OCI-LY7 (cell line): ENCODE data around the gene PDE8B. TPM values are rescaled to one million over a fixed set of nuclear protein-coding genes. Genes with fewer than 3 reads are reported as not detected.

Source experiments
- BruUV-seq: library from RNA; stranded (reverse); fragments of 400-500 nt; replicated peaks from 2 replicates; lab custom pipeline; 2021; lab: Mats Ljungman, UMichigan
- CTCF ChIA-PET: fragments of 300-600 bp; sonication (Branson Sonifier 250); formaldehyde crosslinking; loops from one replicate; lab custom pipeline; 2022; ENCODE audit warnings: antibody characterized with exemption; ENCODE audit not compliant: unreplicated experiment; lab: Charles Lee
- POLR2A ChIA-PET: fragments of 300-600 bp; sonication (Branson Sonifier 250); formaldehyde crosslinking; loops from one replicate; lab custom pipeline; 2022; ENCODE audit warnings: antibody characterized with exemption; lab: Charles Lee
- DNase-seq: peaks from one replicate; pipeline ENCODE4 v3.0.0-alpha.2; 2015; ENCODE audit warnings: low spot score
- H2AFZ ChIP-seq: fragments of 200-600 bp; sonication (generic), shearing (Covaris generic); 2 replicates; pipeline ENCODE4 v1.6.1; 2014; ENCODE audit warnings: mild to moderate bottlenecking, antibody characterized with exemption, low read length, moderate library complexity
- H3K27ac ChIP-seq: fragments of 200-600 bp; sonication (generic); 2 replicates; pipeline ENCODE4 v1.5.1; 2014; ENCODE audit warnings: mixed run types, low read depth, mild to moderate bottlenecking, moderate library complexity, low read length, inconsistent platforms; ENCODE audit not compliant: poor library complexity, severe bottlenecking
- H3K36me3 ChIP-seq: fragments of 200-600 bp; sonication (generic); 2 replicates; pipeline ENCODE4 v1.6.1; 2014; ENCODE audit warnings: mild to moderate bottlenecking, antibody characterized with exemption, low read length, moderate library complexity, mixed read lengths; ENCODE audit not compliant: insufficient read depth
- H3K4me1 ChIP-seq: fragments of 200-600 bp; sonication (generic); 2 replicates; pipeline ENCODE4 v1.5.1; 2014; ENCODE audit warnings: mild to moderate bottlenecking, low read length; ENCODE audit not compliant: insufficient read depth, poor library complexity, severe bottlenecking
- H3K4me2 ChIP-seq: fragments of 200-600 bp; sonication (generic); 2 replicates; pipeline ENCODE4 v1.6.1; 2014; ENCODE audit warnings: mild to moderate bottlenecking, low read length
- H3K4me3 ChIP-seq: fragments of 200-600 bp; sonication (generic); 2 replicates; pipeline ENCODE4 v1.5.1; 2014; ENCODE audit warnings: mild to moderate bottlenecking, low read depth, low read length; ENCODE audit not compliant: poor library complexity, severe bottlenecking
- H3K79me2 ChIP-seq: fragments of 200-600 bp; sonication (generic); 2 replicates; pipeline ENCODE4 v1.6.1; 2016; ENCODE audit warnings: low read depth, mild to moderate bottlenecking, low read length, moderate library complexity, mixed read lengths; ENCODE audit not compliant: insufficient read depth
- H3K9me2 ChIP-seq: fragments of 200-600 bp; sonication (generic); 2 replicates; pipeline ENCODE4 v1.6.1; 2016; ENCODE audit warnings: mild to moderate bottlenecking, low read length, mixed read lengths; ENCODE audit not compliant: insufficient read depth
- H3K9me3 ChIP-seq: fragments of 200-600 bp; sonication (generic); 2 replicates; pipeline ENCODE4 v1.6.1; 2014; ENCODE audit warnings: mild to moderate bottlenecking, mixed run types, low read length, mixed read lengths
- H4K20me1 ChIP-seq: fragments of 200-600 bp; sonication (generic); 2 replicates; pipeline ENCODE4 v1.6.1; 2014; ENCODE audit warnings: mild to moderate bottlenecking, antibody characterized with exemption, low read length, moderate library complexity, mixed read lengths; ENCODE audit not compliant: insufficient read depth
- EZH2phosphoT487 ChIP-seq: fragments of 200-600 bp; sonication (generic); IDR thresholded peaks from 2 replicates; pipeline ENCODE4 v1.6.1; 2018; ENCODE audit warnings: low read depth, borderline replicate concordance, mild to moderate bottlenecking, mixed run types, antibody characterized with exemption, low read length, moderate library complexity, mixed read lengths
- intact Hi-C: fragments of 100-400 bp; cut with micrococcal nuclease; formaldehyde crosslinking; loops from one replicate; pipeline ENCODE4 v1.10.0; 2022; ENCODE audit not compliant: unreplicated experiment
- total RNA-seq, 2 experiments: library from RNA; depleted of rRNA in 1 of 2; stranded (reverse); fragments of >200 nt in 1 of 2; shearing (Covaris generic) in 1 of 2; gene quantifications; 2 replicates each; pipeline ENCODE4 v1.2.3, GENCODE V29; 2014 to 2022
- TF ChIP-seq, protein P1 (sequence below): fragments of 200-600 bp; sonication (generic); conservative IDR thresholded peaks from 2 replicates; pipeline ENCODE4 v1.5.1; 2014; ENCODE audit warnings: mild to moderate bottlenecking, antibody characterized with exemption, low read length, moderate library complexity, mixed read lengths

The PDE8B gene
- total RNA-seq, 2 experiments from 2014 or later, result 0.21 to 0.22 TPM

DNA sequence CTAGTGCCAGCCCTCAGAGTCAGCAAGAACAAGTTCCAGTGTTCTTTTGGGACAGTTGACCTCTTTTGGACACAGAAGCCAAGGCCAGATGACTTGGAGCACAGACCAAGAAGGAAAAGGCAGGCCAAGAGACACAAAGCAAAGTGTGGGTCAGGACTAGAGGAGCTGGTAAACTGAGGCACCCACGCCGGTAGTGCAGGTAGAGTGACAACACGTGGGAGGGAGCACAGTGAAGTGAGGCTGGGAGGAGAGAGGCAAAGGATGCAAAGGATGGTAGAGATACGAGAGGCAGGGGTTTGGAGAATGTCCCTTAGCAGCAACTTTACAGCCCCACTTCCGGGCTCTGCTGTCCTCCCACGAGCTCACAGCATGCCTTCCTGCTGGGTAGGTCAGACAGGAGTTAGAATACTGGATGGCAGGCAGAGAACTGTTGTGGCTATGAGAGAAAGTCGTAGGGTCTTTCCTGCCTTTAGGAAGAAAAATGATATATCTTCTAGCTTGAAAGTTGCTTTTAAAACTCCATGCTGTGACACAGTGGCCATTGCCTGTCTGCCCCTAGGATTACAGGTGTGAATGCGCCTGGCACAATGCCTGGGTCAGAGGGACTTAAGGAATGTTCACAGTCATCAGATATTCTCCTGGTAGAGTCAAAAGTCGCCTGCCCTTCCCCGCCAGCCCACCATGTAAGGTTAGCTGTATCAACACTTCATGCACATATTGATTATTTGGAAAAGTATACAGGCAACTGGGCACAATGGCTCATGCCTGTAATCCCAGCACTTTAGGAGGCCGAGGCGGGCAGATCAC lies 97.9 kb downstream of the PDE8B start:
- H3K36me3 ChIP-seq, result no peaks in the 10 kb centered on the region
- H3K27ac ChIP-seq, result no peak overlapping the region
- intact Hi-C loops, result no loop called here
- no peaks in the 10 kb centered on the region for H3K79me2 ChIP-seq
- no peaks in the 10 kb centered on the region for H3K9me2 ChIP-seq
- no peak for TF ChIP-seq EZH2phosphoT487
- BruUV-seq, result no TSS peak
- no peaks in the 10 kb centered on the region for H4K20me1 ChIP-seq
- H2AFZ ChIP-seq, result no peak overlapping the region
- POLR2A ChIA-PET, result interaction anchor here (0.9 kb wide), 2 partner anchors 10 to 25 kb away, joined by 3 read pairs; no protein-coding TSS in a partner anchor
- no peaks in the 10 kb centered on the region for H3K4me1 ChIP-seq
- H3K4me3 ChIP-seq, result no peak overlapping the region
- no peak for DNase-seq
- H3K9me3 ChIP-seq, result no peaks in the 10 kb centered on the region
- CTCF ChIA-PET, result no interaction called here
- H3K4me2 ChIP-seq, result no peak overlapping the region

DNA sequence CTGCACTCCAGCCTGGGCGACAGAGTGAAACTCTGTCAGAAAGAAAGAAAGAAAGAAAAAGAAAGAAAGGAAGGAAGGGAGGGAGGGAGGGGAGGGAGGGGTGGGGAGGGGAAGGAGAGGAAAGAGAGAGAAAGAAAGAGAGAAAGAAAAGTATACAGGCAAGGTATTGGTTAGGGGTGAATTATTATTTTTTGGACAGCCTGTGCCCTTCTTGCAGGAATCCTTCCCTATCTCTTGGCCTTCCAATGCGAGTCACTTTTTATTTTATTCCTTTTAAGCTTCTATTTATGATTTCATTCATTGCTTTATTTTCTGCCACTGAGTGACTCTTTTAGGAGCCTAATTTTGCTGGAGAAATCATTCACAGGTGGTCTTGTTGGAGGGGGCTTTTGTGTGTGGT lies 98.7 kb downstream of the PDE8B start:
- Histone ChIP-seq H3K27ac (no peak overlapping the region), H4K20me1 (no peaks in the 10 kb centered on the region), H2AFZ (no peak overlapping the region), H3K79me2 (no peaks in the 10 kb centered on the region), H3K4me2 (no peak overlapping the region), H3K4me3 (no peak overlapping the region), H3K9me3 (no peaks in the 10 kb centered on the region), H3K36me3 (no peaks in the 10 kb centered on the region), H3K9me2 (no peaks in the 10 kb centered on the region), H3K4me1 (no peaks in the 10 kb centered on the region)
- intact Hi-C loops, result no loop called here
- TF ChIP-seq, protein P1, sequence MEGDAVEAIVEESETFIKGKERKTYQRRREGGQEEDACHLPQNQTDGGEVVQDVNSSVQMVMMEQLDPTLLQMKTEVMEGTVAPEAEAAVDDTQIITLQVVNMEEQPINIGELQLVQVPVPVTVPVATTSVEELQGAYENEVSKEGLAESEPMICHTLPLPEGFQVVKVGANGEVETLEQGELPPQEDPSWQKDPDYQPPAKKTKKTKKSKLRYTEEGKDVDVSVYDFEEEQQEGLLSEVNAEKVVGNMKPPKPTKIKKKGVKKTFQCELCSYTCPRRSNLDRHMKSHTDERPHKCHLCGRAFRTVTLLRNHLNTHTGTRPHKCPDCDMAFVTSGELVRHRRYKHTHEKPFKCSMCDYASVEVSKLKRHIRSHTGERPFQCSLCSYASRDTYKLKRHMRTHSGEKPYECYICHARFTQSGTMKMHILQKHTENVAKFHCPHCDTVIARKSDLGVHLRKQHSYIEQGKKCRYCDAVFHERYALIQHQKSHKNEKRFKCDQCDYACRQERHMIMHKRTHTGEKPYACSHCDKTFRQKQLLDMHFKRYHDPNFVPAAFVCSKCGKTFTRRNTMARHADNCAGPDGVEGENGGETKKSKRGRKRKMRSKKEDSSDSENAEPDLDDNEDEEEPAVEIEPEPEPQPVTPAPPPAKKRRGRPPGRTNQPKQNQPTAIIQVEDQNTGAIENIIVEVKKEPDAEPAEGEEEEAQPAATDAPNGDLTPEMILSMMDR, result no peak
- TF ChIP-seq EZH2phosphoT487, result no peak
- no TSS peak for BruUV-seq
- ChIA-PET POLR2A (interaction anchor here (0.6 to 0.9 kb wide), 2 partner anchors 11 to 1382 kb away, joined by 3 read pairs; no protein-coding TSS in a partner anchor), CTCF (no interaction called here)
- DNase-seq, result no peak

DNA sequence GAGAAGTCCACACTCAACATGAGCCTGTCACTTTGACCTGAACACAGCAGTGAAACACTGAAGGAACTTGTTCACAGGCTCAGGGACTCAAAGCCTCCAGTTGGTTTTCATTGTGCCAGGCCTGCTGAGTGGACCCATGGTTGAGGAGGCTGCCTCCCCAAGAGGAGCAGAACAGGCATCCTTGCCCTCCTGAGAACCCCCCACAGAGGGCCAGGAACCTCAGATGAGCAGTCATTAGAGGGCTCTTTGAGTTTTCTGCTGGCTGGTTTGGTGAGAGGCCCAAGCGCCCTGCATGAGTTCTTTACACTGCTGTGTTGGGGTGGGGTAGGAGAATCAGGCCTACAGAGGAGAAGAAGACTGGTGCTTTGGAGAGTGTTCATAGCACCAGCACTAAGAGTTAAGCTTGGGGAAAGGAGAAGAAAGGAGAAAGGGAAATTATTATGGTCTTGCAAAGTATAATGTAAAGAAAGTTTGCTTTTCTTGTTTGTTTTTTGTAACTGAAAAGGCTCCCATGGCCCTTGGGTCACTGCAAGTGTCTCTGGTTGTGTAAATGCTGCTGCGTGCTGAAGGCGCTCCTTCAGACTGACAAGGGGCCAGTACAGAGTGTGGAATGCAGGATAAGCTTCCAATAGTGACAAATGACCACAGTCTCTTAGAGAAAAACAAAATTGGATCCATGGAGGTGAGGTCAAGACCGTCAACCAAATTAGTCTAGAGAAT lies 100.2 kb downstream of the PDE8B start:
- intact Hi-C loops, result no loop called here
- Histone ChIP-seq H3K27ac (no peak overlapping the region), H3K4me1 (no peaks in the 10 kb centered on the region), H3K36me3 (no peaks in the 10 kb centered on the region), H3K4me2 (no peak overlapping the region), H3K9me3 (no peaks in the 10 kb centered on the region), H4K20me1 (no peaks in the 10 kb centered on the region), H2AFZ (no peak overlapping the region), H3K9me2 (no peaks in the 10 kb centered on the region), H3K4me3 (no peak overlapping the region), H3K79me2 (no peaks in the 10 kb centered on the region)
- ChIA-PET CTCF (no interaction called here), POLR2A (interaction anchor here (0.6 to 0.7 kb wide), 3 partner anchors 9 to 789 kb away, joined by 3 to 8 read pairs (median 3); no protein-coding TSS in a partner anchor)
- DNase-seq, result no peak
- BruUV-seq, result no TSS peak
- no peak for TF ChIP-seq EZH2phosphoT487
- TF ChIP-seq, protein P1, result no peak
